Measurements from ENCODE around the gene OR4P4. TPM values are rescaled to one million over a fixed set of nuclear protein-coding genes. Genes with fewer than 3 reads are reported as not detected.

Gene OR4P4
- total RNA-seq = not detected in 2 replicates
- not detected for polyA plus RNA-seq (2012)

GRCh38 chr11:55634813-55635212, at the start of gene OR4P4:
Gene OR4P4, plus strand, starts transcription at chr11:55635113.
- no peak for DNase-seq (ENCODE audit: low read depth)

- no peak for DNase-seq (ENCODE audit: low read depth)
Measured at GRCh38 chr11:55607545-55607944, 27.4 kb upstream of the OR4P4 start, which contains the start of gene OR4C11. Gene OR4C11, minus strand, starts transcription at chr11:55607645. Its CDS starts 3,272 bp downstream, at chr11:55604373.

- no peak for DNase-seq (ENCODE audit: low read depth)
Measured at GRCh38 chr11:55624531-55624930, 10.4 kb upstream of the OR4P4 start.

GRCh38 chr11:55648027-55648426, 13.1 kb downstream of the OR4P4 start, which contains the start of gene OR4S2:
Gene OR4S2, plus strand, starts transcription at chr11:55648327. Its CDS starts 2,577 bp downstream, at chr11:55650904.
- no peak for DNase-seq (ENCODE audit: low read depth)

- no peak for DNase-seq (ENCODE audit: low read depth)
Measured at GRCh38 chr11:55652560-55652959, 17.6 kb downstream of the OR4P4 start.

- DNase-seq (ENCODE audit: low read depth) = no peak
Measured at GRCh38 chr11:55655096-55655495, 20.2 kb downstream of the OR4P4 start.

GRCh38 chr11:55658031-55658573, 23.2 kb downstream of the OR4P4 start:
- DNase-seq (ENCODE audit: low read depth) = no peak

GRCh38 chr11:55658608-55659007, 23.7 kb downstream of the OR4P4 start:
- no peak for DNase-seq (ENCODE audit: low read depth)

GRCh38 chr11:55661901-55662300, 27.0 kb downstream of the OR4P4 start, which contains the start of gene OR4C6:
Gene OR4C6, plus strand, starts transcription at chr11:55662201. Its CDS starts 2,966 bp downstream, at chr11:55665167.
- no peak for DNase-seq (ENCODE audit: low read depth)

- DNase-seq (ENCODE audit: low read depth) = no peak
Measured at GRCh38 chr11:55669376-55669775, 34.5 kb downstream of the OR4P4 start.

GRCh38 chr11:55673860-55674259, 38.9 kb downstream of the OR4P4 start:
- no peak for DNase-seq (ENCODE audit: low read depth)

Other genes with a start within 250 kb of the OR4P4 start
- not detected in 2 replicates for gene OR4C15, start 80.6 kb upstream of the OR4P4 start, total RNA-seq
- gene OR4C16, start 63.0 kb upstream of the OR4P4 start, total RNA-seq = not detected in 2 replicates
- not detected in 2 replicates for gene OR4C11, start 27.5 kb upstream of the OR4P4 start, total RNA-seq
- gene OR4S2, start 13.2 kb downstream of the OR4P4 start, total RNA-seq = not detected in 2 replicates
- gene OR4C6, start 27.1 kb downstream of the OR4P4 start, total RNA-seq = not detected in 2 replicates
- not detected in 2 replicates for gene OR5D13, start 138.3 kb downstream of the OR4P4 start, total RNA-seq
- gene OR5D14, start 160.4 kb downstream of the OR4P4 start, total RNA-seq = not detected in 2 replicates
- not detected in 2 replicates for gene OR5L1, start 176.3 kb downstream of the OR4P4 start, total RNA-seq
- not detected in 2 replicates for gene OR5D18, start 184.5 kb downstream of the OR4P4 start, total RNA-seq
- not detected in 2 replicates for gene OR5L2, start 192.1 kb downstream of the OR4P4 start, total RNA-seq
- gene OR5D16, start 203.6 kb downstream of the OR4P4 start, total RNA-seq = not detected in 2 replicates
- not detected in 2 replicates for gene TRIM51, start 248.2 kb downstream of the OR4P4 start, total RNA-seq

Measured in myocyte (in vitro differentiated cells).